ENCODE data around the gene NOS1AP.
A peak's percentile ranks its signal among the peaks of the same experiment; 100 is the strongest.

Gene NOS1AP

GRCh38 chr1:162365284-162366020 is 296.0 kb downstream of the NOS1AP start:
- DNase-seq = no peak
- no peaks in the 10 kb centered on the region for H3K36me3 ChIP-seq (replicated peaks)
- in situ Hi-C loops (cut with HindIII; ENCODE audit: low pct_ligation_motif_present, low sequenced_read_pairs) = no loop called here
- H3K27ac ChIP-seq = no peak overlapping the region
- no peak overlapping the region for H3K4me3 ChIP-seq (ENCODE audit: low read depth, low read length)
- no peak for TF ChIP-seq CTCF (IDR thresholded peaks at IDR 0.05; ENCODE audit: low read depth, low read length, missing control alignments)
- no peaks in the 10 kb centered on the region for H3K27me3 ChIP-seq (replicated peaks)

- Histone ChIP-seq H3K27me3 (replicated peaks) (no peaks in the 10 kb centered on the region), H3K4me3 (ENCODE audit: low read depth, low read length) (no peak overlapping the region), H3K36me3 (replicated peaks) (no peaks in the 10 kb centered on the region), H3K27ac (no peak overlapping the region)
- no peak for DNase-seq
- in situ Hi-C loops (cut with HindIII; ENCODE audit: low pct_ligation_motif_present, low sequenced_read_pairs) = no loop called here
- no peak for TF ChIP-seq CTCF (IDR thresholded peaks at IDR 0.05; ENCODE audit: low read depth, low read length, missing control alignments)
These were observed 296.7 kb downstream of the NOS1AP start for GRCh38 chr1:162366149-162366548.

GRCh38 chr1:162366671-162367070 is 297.2 kb downstream of the NOS1AP start:
- peak overlapping the region; percentile 33 for H3K4me3 ChIP-seq (ENCODE audit: low read depth, low read length)

GRCh38 chr1:162367073-162367472 is 297.6 kb downstream of the NOS1AP start:
- H3K27me3 ChIP-seq (replicated peaks) = no peaks in the 10 kb centered on the region
- no peak for TF ChIP-seq CTCF (IDR thresholded peaks at IDR 0.05; ENCODE audit: low read depth, low read length, missing control alignments)
- no peak overlapping the region for H3K27ac ChIP-seq
- H3K36me3 ChIP-seq (replicated peaks) = no peaks in the 10 kb centered on the region
- in situ Hi-C loops (cut with HindIII; ENCODE audit: low pct_ligation_motif_present, low sequenced_read_pairs) = no loop called here
- peak overlapping the region; percentile 33 for H3K4me3 ChIP-seq (ENCODE audit: low read depth, low read length)
- no peak for DNase-seq

More at GRCh38 chr1:162366671-162367070, 297.2 kb downstream of the NOS1AP start:
- Histone ChIP-seq H3K36me3 (replicated peaks) (no peaks in the 10 kb centered on the region), H3K27me3 (replicated peaks) (no peaks in the 10 kb centered on the region), H3K27ac (no peak overlapping the region)
- TF ChIP-seq CTCF (IDR thresholded peaks at IDR 0.05; ENCODE audit: low read depth, low read length, missing control alignments) = no peak
- in situ Hi-C loops (cut with HindIII; ENCODE audit: low pct_ligation_motif_present, low sequenced_read_pairs) = no loop called here
- no peak for DNase-seq

GRCh38 chr1:162367772-162368171 is 298.3 kb downstream of the NOS1AP start:
- H3K27me3 ChIP-seq (replicated peaks) = no peaks in the 10 kb centered on the region
- H3K4me3 ChIP-seq (ENCODE audit: low read depth, low read length) = no peak overlapping the region
- no peak for TF ChIP-seq CTCF (IDR thresholded peaks at IDR 0.05; ENCODE audit: low read depth, low read length, missing control alignments)
- no peak overlapping the region for H3K27ac ChIP-seq
- no peaks in the 10 kb centered on the region for H3K36me3 ChIP-seq (replicated peaks)
- in situ Hi-C loops (cut with HindIII; ENCODE audit: low pct_ligation_motif_present, low sequenced_read_pairs) = no loop called here
- no peak for DNase-seq

GRCh38 chr1:162368451-162368850 is 299.0 kb downstream of the NOS1AP start:
- Histone ChIP-seq H3K4me3 (ENCODE audit: low read depth, low read length) (no peak overlapping the region), H3K27ac (no peak overlapping the region), H3K27me3 (replicated peaks) (no peaks in the 10 kb centered on the region), H3K36me3 (replicated peaks) (no peaks in the 10 kb centered on the region)
- no peak for TF ChIP-seq CTCF (IDR thresholded peaks at IDR 0.05; ENCODE audit: low read depth, low read length, missing control alignments)
- in situ Hi-C loops (cut with HindIII; ENCODE audit: low pct_ligation_motif_present, low sequenced_read_pairs) = no loop called here
- DNase-seq = no peak
